ENCODE results near the gene TMEM271.

The TMEM271 gene

DNA sequence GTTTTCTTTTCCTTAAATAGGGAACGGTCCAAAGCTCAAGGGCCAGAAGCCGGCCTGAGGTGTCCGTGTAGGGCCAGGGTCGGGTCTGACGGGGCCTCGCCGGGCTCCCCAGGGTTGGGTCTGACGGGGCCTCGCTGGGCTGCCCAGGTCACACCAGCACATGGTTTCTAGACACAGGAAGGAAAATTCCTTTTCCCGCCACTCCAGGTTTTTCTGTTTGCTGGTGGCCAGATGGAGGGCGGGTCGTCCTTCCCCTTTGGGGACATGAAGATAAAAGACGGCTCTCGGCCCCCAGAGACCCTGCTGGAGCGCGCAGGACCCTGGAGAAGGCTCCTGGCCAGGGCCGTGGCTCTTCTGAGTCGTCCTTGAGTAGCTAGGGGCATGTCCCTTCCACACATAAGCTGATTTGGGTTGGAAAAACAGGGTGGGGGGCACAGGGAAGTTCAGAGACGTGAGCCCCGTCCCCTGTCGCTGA is 42.0 kb downstream of the TMEM271 start:
- DNase-seq (ENCODE audit: low read depth in 2 of 2) = no peak

DNA sequence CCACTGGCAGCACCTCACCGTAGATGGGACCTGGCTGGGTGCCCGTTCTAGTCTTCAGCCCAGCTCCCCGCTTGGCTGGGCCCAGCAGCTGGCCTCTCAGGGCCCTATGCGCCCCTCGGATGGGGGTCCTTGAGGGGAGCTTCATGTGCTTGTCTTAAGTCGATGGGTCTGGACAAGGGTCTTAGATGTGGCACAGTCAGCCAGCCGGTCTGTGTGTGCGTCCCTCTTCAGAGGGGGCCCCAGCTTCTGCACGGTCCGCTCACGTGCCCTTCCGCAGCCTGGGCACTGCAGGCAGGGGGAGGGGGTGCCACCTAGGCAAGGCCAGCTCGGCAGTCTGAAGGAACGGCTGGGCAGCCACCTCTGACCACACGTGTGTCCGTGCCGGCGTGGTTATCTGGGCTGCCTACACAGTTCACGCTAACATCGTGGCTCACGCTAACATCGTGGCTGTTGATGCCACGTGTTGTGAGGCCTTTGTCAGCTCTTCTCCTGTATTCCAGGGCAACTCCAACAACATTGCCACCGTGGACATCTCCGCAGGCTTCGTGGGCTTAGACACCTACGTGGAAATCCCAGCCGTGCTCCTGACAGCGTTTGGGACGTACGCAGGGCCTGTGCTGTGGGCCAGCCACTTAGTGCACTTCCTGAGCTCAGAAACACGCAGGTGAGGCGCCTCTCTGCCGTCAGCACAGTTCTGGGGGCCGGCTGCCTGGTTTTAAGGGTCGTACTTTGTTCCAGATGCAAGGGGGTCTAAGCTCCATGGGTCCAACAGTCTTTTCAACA is 42.6 kb downstream of the TMEM271 start:
- DNase-seq (ENCODE audit: low read depth in 2 of 2) = no peak

DNA sequence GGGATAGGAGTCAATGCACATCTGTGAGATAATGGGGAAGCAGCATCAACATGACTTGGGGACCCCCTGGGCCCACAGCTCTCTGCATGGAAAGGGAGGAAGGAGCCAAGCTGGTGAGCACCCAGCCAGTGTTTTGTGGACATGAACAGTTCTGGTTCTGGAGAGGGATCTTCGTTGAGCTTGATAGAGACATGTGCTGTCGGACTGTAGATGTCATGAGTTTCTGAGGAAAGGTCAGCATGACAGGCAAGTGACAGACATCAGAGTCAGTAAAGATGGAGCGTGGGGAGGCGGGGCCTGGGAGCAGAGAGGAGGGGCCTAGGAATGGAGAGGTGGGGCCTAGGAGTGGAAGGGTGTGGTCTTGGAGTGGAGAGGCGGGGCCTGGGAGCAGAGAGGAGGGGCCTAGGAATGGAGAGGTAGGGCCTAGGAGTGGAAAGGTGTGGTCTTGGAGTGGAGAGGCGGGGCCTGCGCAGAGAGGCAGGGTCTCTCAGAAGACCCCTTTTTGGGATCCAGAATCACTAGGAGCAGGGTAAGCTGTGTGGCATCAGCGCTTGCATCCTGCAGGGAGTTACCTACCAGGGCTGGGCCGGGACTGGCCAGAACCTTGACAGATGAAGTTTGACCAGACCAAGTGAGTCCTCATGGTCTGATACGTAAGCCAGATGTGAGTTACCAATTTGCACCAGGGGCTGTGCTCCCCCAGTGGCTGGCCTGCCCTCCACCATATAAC is 43.3 kb downstream of the TMEM271 start:
- no peak for DNase-seq (ENCODE audit: low read depth in 2 of 2)

DNA sequence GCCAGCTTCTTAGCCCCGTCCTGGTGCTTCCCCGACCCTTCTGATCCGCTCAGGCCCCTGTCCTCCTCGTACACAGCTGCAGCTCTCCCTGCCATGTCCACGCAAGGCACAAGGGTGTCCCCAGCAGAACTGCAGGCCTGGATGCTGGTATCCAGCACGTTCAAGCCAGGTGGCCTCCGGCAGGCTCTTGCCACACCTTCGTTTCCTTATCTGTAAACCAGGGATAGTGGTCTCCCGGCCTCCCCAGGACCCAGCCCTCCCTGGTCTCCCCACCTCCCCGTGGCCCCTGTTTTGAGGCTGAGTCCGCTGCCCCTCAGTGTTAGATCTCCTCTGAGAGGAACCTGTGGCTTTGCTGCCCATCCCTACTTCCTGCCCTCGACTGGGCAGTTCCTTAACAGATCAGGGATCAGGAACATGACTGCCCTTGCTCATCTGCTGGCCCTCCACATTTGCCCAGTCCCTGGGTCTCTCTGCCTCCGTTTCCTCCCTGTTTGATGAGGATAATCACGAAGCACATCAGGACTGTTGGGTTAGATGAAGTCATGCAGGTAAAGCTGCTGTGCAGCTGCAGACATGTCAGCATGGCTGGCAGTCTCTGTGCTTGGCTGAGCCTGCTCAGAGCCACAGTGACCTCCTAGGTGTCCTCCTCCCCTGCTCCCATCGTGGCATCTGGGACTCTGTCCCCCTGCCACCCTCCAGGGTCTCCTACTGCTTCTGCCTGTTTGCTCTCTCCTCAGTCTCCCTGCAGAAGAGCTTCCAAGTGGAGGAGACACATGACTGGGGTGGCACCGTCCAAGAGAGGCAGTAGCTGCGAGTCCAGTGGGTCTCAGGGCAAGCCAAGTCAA is 44.2 kb downstream of the TMEM271 start:
- no peak for DNase-seq (ENCODE audit: low read depth in 2 of 2)

- no peak for DNase-seq (ENCODE audit: low read depth in 2 of 2)
These were observed 45.0 kb downstream of the TMEM271 start for GRCh38 chr4:531076-531475.

- no peak for DNase-seq (ENCODE audit: low read depth in 2 of 2)
These were observed 45.9 kb downstream of the TMEM271 start for GRCh38 chr4:530017-530781.

GRCh38 chr4:529563-529962 is 46.5 kb downstream of the TMEM271 start:
- DNase-seq (ENCODE audit: low read depth in 2 of 2) = no peak

DNA sequence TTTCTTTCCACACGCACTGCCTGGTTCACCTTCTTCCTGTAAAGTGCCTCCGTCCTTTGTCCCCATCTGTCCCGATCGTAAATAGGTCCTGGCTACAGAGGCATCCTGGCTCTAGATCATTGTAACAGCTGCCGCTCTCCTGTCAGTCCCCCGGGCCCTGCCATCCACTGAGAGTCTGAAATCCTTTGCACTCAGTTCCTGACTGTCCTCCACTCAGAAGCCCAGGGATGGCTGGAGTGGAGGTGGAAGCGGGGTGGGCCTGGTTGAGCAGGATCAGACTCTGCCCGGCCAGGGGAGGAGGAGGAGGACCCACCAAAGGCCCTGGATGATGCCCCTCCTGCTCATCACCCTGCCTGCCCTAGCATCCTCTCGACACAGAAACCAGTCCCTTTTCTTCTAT is 47.3 kb downstream of the TMEM271 start:
- DNase-seq (ENCODE audit: low read depth in 2 of 2) = no peak

DNA sequence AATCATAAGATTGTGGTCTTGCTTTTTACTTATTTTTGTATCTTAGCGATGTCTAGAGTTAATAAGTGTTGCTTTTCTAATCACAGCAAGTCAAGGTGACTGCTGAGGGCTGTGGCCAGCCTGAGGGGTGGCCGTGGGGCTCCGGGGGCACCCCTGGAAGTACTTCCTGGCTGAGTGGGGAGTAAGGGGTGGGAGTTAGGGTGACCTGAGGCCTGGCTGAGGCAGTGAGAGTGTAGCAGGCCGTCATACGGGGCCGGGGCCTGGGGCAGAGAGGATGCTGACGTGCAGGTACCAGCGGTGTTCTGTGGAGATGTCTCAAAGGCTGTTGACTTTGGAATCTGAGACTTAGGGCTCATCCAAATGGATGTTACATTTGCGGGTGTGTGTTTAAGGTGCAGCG is 47.8 kb downstream of the TMEM271 start:
- DNase-seq (ENCODE audit: low read depth in 2 of 2) = no peak

- no peak for DNase-seq (ENCODE audit: low read depth in 2 of 2)
These were observed 49.1 kb downstream of the TMEM271 start for GRCh38 chr4:526971-527460.

DNA sequence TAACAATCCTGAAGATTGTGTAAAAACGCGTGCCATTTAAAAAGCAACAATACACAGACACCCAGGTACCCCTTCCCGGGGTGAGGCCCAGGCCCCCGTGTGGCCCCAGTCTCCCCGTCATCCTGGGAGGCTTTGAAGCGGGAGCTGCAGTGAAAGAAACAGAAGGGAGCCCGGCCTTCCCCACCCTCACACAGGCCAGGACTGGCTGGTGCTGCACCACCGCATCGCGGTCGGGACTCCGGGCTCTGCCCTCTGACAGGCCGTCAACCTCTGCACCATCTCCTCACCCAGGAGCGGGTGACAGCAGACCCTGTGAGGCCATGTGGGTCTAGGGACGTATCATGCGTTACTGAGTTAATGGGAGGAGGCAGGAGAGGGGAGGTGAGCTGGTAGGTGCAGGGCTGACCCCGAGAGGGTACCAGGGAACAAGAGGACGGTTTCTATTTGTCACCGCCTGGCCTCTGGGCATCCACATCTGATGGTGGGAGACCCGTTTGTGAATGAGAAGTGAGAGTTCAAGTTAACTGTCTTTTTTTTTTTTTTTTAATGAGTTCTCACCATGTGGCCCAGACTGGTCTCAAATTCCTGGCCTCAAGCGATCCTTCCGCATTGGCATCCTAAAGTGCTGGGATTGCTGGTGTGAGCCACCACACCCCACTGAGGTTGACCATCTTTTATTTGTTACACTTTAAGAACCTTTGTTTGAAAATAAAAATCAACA is 49.7 kb downstream of the TMEM271 start:
- no peak for DNase-seq (ENCODE audit: low read depth in 2 of 2)

DNA sequence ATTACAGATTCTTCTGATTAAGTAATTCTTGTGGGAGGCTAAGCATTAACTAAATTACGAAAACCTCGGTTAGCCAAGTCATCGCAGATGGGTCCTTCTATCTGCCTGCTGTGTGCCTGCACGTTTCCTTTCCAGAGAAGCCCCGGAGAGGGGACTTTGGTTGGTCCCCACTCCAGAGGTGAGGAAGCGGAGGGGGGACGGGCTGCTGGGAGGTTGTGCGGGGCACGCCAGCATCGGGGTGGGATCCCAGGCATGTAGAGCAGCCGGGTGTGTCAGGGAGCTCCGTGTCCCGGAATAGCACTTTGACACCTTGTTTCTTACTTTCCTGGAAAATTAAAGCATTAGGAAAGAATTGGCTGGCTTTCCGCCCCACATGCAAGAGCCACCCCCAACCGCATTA is 50.4 kb downstream of the TMEM271 start:
- DNase-seq (ENCODE audit: low read depth in 2 of 2) = no peak

DNA sequence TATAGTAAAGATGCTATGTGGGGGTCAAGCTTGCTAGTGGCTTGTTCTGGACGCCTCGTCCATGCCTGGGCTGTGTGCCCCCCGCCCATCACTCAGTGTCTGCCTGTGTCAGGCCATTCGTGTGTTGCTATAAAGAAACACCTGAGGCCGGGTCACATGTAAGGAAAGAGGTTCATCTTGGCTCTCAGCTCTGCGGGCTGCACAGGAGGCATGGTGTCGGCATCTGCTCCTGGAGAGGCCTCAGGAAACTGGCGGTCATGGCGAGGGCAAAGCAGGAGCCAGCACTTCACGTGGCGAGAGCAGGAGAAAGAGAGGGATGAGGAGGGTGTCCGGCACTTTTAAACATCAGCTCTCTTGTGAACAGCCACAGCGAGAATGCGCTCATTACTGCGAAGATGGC is 51.9 kb downstream of the TMEM271 start:
- DNase-seq (ENCODE audit: low read depth in 2 of 2) = no peak

All from fibroblast of skin of left quadriceps (primary cell).